A673 (cell line): ENCODE results near the gene BRINP2.

Source experiments
- CTCF ChIP-seq: fragments of 300-800, 200-600 bp; sonication (generic); conservative IDR thresholded peaks from 2 replicates; pipeline ENCODE4 v1.5.1; 2017; ENCODE audit warnings: low read depth, mild to moderate bottlenecking, antibody characterized with exemption, low read length, moderate library complexity, mixed read lengths
- EZH2 ChIP-seq: fragments of 200-600 bp; sonication (generic); IDR thresholded peaks from 2 replicates; pipeline ENCODE4 v1.6.1; 2017; ENCODE audit warnings: borderline replicate concordance, low read depth, mild to moderate bottlenecking, mixed read lengths, antibody characterized with exemption, low read length; ENCODE audit not compliant: poor library complexity, severe bottlenecking

- TF ChIP-seq CTCF (no peak), EZH2 (no peak)
Observed at GRCh38 chr1:177289532-177289931, 118.8 kb downstream of the BRINP2 start.
